Fibroblast of skin of abdomen (primary cell): ENCODE measurements around the gene KIAA1614.
"Not testable (repeated sequence)": the region's sequence is repeated elsewhere in the genome, so short reads cannot be mapped to it uniquely, and the experiment has no call there.

ENCODE experiments used
- DNase-seq: peaks from one replicate; pipeline ENCODE4 v3.0.0-alpha.2; 2013

KIAA1614 gene

GRCh38 chr1:180945551-180945950 is 32.9 kb downstream of the KIAA1614 start:
- no peak for DNase-seq

GRCh38 chr1:180946056-180946455 is 33.4 kb downstream of the KIAA1614 start:
- no peak for DNase-seq

GRCh38 chr1:180946541-180947498 is 34.1 kb downstream of the KIAA1614 start:
- no peak for DNase-seq

GRCh38 chr1:180947499-180947885 is 34.8 kb downstream of the KIAA1614 start:
- no peak for DNase-seq

DNA sequence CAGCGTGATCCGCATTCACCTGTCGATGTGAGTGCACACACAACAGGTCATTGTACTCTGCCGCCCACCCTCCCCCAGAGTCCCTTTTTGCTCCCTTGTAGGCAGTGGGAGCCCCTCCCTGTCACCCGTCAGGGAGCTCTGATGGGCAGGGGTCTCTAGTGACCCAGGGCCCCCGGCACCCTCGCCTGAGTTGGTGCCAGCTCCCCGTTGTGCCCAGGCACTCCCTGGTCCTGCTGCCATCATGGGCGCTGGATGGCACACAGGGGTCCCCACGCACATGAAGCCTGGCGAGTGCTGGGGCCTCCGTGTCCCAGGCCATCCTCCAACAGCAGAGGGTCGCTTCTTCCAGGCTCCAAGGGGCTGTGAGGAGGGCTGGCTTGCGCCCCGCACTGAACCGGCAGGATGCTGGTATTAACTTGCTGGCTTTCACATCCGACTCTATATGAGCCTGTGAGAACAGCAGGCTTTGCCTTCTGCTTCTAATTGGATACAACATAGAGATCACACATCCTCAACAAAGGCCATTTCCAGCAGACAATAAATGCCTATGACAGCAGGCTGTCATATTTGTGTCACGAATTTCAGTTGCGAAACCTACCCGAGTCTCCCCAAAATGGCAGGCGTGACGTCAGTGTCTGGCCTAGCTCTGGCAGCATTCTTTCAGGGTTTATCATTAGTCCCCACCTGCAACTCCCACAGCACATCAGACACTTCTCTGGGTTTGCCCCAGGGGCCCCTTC is 35.4 kb downstream of the KIAA1614 start:
- DNase-seq: peak; percentile 39

- DNase-seq: no peak
Observed at GRCh38 chr1:180948641-180949615, 36.2 kb downstream of the KIAA1614 start.

- DNase-seq: no peak
Observed at GRCh38 chr1:180949616-180950000, 36.9 kb downstream of the KIAA1614 start.

- no peak for DNase-seq
Observed at GRCh38 chr1:180950321-180950720, 37.6 kb downstream of the KIAA1614 start.

DNA sequence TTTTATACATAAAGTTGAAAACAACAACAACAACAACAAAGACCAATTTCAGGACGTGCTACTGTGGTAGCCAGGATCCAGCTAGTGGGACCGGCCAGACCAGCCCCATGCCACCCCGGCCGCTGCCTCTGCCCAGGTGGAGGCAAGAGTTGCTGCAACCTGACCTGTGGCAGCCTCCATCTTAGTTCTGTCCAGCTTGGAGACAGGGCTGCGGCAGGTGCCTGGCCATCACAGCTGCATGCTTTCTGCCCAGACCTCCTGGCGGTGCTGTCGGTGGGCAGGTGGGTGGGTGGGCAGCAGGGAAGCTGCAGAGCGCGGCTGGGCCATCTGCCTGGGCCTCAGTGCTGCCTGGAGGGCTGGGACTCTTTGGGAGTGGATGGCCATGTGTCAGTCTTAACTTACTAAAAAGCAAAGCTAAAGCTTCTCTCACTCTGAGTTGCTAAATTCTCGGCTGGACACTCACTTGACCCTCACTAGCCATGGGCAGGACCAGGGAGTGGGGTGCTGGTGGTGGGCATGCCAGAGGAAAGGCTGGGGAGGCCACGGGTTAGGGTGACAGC is 38.6 kb downstream of the KIAA1614 start:
- no peak for DNase-seq

DNA sequence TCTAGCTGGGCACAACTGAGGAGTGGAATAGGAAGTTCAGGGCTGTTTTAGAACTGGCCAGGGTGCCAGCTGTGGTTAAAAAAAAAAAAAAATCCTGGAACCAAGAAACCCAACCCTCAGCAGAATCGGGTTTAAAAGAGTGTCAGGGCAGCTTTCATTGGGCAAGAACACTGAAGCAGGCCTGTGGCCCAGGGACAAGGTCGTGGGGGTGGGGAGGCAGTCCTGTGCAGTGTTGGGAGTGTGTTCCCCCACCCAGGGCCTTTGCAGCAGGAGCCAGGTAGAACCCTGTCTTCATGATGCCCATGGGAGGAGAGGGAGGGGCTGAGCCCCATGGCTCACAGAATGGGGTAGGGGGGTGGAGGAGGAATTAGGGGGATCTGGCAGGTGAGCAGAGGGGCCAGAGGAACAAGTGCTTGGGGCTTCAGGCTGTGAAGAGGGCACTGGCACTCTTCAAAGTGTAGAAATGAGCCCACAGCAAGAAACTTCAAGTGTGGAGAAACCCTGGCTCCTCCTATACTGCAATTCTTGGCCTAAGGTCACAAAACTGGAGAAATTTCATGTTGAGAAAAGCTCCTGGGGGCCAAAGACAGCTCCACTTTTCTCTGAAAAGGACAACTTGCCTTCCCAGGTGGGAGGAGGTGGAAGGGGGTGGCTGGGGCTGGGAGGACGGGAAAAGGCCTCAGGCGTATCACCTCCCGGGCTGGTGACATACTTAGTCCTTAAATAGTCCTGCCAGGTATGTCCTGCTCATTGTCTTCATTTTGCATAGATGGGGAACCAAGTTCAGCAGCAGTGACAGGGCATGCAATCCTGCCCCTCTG is 39.3 kb downstream of the KIAA1614 start:
- no peak for DNase-seq

GRCh38 chr1:180952657-180953013 is 39.9 kb downstream of the KIAA1614 start:
- DNase-seq: no peak

DNA sequence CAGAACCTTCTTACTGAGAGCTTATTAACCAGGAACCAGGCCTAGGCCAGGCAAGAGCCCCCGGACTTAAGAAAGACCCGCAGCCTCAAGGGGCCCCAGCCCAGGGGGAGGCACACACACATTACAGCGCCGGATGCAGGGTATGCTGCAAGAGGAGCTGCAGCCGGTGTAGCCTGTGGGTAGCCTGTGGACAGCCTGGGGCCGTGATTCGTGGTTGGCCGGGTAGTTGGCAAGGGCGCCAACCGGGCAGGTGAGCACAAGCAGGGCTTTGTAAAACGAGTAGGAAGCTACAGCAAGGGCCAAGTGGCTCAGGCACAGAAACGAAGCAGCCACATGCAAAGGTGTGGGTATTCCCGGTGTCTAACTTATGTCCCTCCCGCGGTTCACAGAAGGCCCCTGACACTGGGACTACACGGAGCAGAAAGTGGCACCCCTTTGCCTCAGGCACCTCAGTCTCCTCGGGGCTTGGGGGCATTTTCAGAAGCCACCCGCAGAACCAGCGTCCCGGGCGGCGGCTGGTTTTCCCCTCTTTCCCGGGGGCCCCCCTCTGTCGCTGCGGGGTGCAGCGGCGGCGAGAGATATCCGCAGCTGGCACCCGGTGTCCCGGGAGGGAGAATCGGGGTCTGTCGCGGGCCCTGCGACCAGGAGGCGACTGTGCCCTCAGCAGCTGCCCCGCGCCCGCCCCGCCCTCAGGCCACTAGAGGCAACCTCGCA is 40.8 kb downstream of the KIAA1614 start:
- no peak for DNase-seq

DNA sequence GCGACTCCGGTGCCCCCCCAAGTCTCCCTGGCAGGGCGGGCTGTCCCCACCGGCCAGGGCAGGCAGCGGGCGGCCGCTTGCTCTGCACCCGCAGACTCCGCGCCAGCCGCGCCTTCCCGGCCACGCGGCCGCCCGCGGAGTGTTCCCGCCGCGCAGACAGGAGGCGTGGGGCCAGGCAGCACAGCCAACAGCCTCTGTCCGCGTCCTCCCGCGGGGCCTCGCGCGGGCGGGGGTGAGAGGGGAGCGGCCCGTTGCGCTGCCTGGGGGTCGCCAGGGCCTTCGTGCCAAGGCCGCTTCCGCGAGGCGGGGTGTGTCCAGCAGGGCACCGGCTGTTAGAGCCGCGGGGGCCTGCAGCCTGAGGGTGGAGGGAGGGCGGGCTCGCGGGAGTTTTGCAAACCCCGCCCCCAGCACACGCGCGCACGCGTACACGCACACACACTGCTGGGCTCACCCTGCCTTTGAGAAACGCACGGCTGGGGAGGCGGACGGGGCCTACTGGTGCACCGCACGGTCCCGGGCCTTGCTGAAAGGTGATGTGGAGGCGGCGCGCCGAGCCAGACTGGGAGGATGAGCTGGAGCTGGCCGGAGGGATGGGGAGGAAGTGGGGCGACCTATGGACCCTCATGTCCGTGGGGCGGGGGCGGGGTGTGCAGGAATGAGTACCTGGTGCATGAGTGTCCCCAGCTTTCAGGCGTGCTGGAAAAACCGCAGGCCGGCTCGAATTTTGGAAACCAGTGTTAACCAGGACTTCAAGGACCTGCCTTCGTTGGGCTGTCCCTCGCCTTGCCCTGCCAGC is 41.5 kb downstream of the KIAA1614 start:
- DNase-seq: peak; percentile 68

DNA sequence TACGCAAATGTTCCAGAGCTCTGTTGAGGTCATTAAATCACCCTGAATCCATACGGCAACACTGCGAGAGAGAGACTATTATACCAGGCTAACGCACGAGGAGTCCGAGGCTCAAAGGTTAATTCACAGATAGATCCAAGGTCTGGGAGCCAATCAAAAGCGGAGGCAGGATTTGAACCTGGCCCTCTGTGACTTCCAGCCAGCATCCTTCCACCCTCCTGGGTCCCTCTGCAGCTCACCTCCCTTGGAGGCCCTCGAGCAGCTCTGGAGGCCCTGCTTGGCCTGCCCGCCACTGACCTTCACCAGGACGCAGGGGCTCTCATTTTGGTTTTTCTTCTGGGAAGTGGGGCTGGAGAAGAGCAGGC is 42.1 kb downstream of the KIAA1614 start:
- no peak for DNase-seq

DNA sequence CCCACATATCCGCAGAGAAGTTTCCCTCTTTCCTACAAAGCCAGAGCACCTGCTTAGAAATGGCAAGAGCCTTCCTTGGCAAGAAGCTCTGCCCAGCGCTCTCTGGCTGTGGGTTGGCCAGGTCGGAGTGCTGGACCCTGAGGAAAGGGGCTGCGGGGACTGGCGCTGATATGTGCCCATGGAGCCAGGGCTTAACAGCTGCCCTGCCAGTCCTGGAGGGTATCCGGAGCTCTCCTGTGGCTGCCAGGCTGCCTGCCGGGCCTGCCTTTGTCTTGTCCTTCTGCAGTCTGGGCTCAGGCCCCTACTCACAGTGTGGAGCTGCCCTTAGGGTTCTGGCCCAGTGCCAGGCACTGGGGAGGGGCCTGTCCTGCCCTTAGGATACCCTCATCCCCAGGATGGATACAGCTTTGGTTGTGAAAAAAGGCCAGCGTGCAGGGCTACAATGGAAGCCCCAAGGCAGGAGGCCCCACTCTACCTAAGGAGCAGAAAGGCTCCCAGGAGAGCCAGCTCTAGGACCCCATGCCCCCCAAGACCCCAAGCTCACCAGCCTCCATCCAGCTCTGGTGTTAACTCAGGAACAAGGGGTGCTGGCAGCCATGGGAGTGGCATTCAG is 43.4 kb downstream of the KIAA1614 start:
- DNase-seq: no peak

- not testable (repeated sequence) for DNase-seq
Observed at GRCh38 chr1:180959620-180960019, 46.9 kb downstream of the KIAA1614 start.

DNA sequence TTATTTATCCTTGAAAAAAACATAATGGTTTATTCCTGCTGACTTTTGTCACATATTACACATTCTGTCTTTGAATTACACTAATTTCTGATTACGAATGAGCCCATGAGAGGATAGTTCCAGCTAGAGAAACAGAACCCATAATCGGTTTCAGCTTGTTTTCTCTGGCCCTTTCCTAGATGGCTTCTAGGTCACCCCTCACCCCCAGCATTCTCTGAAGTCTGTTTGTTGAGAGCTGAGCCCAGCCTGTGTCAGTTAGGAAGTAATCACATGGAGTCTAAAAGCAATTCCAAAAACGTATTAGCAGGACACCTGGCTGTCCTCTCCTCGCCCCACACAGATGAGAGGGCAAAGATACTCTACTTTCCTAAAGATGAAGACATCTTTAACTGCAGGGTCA is 48.9 kb downstream of the KIAA1614 start:
- DNase-seq: no peak

DNA sequence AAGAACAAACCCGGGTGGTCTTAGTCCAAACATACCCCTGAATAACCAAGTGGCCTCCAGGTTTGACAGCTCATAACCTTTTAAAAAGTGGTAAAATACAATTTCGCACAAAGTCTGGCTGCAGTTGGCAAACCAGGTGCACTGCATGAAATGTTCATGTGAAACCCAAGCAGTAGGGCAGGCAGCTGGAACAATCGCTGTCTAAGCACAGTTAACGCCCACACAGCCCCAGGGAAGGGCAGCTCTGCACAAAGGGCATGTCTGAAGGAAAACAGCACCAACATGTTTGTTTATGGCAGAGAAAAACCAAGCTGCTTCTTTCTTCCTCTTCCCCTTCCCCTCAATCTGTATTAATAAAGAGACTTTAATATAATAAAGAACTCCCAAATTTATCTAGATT is 49.5 kb downstream of the KIAA1614 start:
- no peak for DNase-seq

GRCh38 chr1:180964056-180964455 is 51.4 kb downstream of the KIAA1614 start:
- DNase-seq: no peak
